ENCODE data around the gene A2M.

The A2M gene

GRCh38 chr12:9098115-9098452 is 17.6 kb downstream of the A2M start:
- no peak for DNase-seq

DNA sequence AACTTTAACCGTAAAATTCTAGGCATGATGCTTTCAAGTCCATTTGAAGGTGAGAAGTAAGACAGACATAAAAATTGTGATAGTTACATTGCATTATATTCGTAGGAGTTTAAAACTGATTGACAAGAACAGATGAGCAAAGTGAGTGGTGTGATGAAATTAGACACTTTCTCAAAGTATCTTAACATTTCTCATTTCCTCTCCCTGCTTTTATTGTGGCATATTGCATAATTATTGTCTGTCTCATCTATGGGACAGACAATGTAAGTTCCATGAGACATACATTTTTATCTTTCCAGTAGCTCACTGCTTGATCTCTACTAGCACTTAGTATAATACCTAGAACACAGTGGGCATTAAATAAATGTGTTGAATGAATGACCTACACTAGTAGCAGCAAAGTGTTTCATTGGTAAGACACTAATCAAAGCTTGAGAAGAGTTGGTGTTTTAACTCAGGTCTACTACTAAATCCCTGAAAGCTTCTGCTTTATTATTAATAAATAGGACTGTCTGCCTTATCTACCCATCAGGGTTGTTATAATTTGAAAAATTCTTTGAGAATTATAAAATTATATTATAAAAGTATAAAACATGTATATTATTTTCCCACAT is 19.0 kb downstream of the A2M start:
- DNase-seq, result no peak

DNA sequence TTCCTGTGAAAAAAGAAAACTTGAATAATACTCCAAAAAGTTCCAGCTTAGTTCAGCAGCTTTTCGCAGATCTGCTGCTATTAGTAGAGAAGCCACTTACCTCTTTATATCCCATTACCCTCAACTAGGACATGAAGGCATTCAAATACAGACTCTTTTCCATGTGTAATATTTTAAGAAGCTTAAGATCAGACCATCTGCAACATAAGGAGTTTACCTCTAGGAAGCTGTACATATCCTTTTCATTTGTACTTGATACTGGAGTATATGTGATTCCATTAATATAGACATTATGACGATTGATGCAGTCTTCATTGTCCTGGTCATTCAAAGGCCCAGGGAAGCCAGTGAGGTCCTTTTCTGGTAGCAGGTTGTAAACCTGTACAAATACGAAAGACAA is 20.4 kb downstream of the A2M start:
- DNase-seq, result no peak

DNA sequence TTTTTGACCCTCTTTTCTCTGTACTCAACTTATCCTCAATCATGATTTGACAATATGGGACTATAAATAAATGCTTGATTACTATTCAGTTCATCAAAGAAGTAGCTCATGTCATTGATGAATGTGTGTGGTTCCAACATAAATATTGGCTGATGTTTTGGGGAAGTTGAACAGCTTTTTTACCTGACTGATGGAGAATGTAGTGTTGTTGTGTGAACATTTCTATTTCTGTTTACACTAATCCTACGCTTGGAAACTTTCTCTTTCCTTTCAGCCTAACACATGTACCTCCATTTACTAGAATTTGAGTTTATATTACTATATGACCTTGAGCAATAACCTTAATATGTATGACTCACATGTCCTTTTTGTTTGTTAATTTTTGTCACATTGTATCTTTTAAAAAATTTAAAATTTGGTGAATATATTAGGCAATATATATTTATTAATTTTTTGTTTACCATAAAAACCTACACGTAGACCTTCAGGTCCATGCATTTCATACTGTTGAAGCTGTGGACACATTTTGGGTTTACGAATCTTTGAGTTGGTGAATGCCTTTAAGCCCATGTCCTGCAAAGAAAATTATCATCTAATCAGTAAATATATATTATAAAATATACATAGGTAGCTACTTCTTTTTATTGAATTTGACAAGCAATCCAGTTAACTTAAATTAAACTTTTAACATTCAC is 21.1 kb downstream of the A2M start:
- no peak for DNase-seq

- no peak for DNase-seq
Observed at GRCh38 chr12:9091891-9092598, 23.7 kb downstream of the A2M start.

GRCh38 chr12:9090220-9090619 is 25.5 kb downstream of the A2M start:
- DNase-seq, result no peak

GRCh38 chr12:9087087-9087835 is 28.5 kb downstream of the A2M start:
- DNase-seq, result no peak

- DNase-seq, result no peak
Observed at GRCh38 chr12:9086087-9086486, 29.6 kb downstream of the A2M start.

DNA sequence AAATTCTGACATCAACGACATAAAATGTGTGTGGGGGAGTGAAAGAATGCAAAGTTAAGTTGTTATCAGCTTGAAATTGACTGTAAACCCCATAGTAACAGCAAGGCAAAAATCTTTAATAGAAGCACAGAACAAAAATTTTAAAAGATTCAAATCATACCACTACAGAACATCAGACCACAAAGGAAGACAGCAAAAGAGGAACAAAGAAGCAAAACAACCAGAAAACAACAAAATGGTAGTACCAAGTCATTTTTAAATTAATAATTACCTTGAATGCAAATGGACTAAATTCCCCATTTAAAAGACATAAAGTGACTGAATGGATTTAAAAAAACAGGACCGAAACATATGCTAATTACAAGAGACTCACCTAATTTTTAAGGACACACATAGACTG is 31.3 kb downstream of the A2M start:
- DNase-seq, result no peak

- DNase-seq, result no peak
Observed at GRCh38 chr12:9083793-9084192, 31.9 kb downstream of the A2M start.

- no peak for DNase-seq
Observed at GRCh38 chr12:9081667-9082427, 33.9 kb downstream of the A2M start.

DNA sequence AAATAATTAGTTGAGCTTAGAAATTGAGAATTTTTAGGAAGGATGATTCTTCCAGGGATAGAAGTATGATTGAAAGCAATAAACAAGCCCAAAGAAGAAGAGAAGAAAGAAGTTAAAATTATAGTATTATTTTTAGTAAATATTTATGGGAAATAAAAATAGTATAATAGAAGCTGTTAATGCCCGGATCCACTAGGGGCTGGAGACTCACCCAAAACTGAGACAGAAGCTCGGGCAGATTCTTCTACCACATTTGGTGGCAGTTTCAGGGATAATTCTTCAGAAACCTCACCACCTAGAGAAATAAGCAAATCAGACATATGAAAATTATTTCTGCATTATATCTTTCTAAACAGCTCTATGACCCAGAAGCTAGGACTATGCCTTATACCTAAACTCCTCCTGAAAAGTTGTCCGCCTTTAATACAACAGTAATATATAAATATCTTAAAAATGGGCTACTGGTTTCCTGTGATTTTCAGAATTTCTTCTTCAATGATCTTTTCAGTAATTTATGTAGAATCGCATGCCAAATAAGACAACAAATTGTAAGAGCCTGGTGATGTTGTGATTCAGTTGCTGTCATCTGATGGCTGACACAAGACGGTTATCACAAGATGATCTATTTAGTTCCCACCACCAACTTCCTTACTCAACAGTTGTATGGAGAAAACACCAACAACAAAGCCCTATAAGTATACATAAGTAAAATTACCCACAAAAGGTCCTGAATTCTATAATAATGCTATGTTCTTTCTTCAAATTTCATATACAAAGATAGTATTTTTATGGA is 35.6 kb downstream of the A2M start:
- DNase-seq, result no peak

- DNase-seq, result no peak
Observed at GRCh38 chr12:9079082-9079481, 36.6 kb downstream of the A2M start.

GRCh38 chr12:9077152-9078031 is 38.3 kb downstream of the A2M start:
- DNase-seq, result no peak

- DNase-seq, result no peak
Observed at GRCh38 chr12:9076733-9077132, 39.0 kb downstream of the A2M start.

GRCh38 chr12:9075138-9075535 is 40.6 kb downstream of the A2M start:
- no peak for DNase-seq

- DNase-seq, result no peak
Observed at GRCh38 chr12:9074484-9075137, 41.1 kb downstream of the A2M start.

GRCh38 chr12:9073076-9073475 is 42.6 kb downstream of the A2M start:
- DNase-seq, result no peak

DNA sequence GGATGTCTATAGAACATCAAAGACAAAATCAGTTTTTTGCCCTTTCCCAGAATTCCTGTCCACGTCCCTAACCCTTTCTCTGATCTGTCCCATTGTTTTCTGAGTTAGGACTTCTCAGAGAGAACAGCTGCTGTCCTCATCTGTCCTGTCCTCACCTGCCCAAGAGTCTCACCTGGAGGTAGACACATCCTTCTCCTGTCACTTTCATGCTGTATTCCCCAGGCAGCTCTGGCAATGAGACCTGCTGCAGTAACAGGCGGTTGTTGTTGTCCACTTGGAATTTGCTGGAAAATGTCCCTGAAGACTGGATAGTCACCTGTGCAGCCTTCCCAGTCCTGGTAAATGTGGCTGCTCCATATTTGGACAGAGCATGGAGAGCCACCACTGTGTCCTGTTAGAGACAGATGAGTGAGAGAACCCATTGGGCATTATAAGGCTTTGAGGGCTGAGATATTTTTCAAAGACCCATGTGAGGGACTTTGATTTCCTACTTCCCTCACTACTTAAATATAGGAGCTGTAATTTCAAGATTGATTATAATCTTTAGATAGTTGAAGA is 43.2 kb downstream of the A2M start:
- no peak for DNase-seq

GRCh38 chr12:9071969-9072368 is 43.8 kb downstream of the A2M start:
- DNase-seq, result no peak
